Kidney capillary endothelial cell (primary cell): Measurements from ENCODE around the gene CHAT.

ENCODE experiments used
- DNase-seq: peaks from one replicate; pipeline ENCODE4 v3.0.0-alpha.2; 2018; ENCODE audit warnings: low spot score

The CHAT gene

DNA sequence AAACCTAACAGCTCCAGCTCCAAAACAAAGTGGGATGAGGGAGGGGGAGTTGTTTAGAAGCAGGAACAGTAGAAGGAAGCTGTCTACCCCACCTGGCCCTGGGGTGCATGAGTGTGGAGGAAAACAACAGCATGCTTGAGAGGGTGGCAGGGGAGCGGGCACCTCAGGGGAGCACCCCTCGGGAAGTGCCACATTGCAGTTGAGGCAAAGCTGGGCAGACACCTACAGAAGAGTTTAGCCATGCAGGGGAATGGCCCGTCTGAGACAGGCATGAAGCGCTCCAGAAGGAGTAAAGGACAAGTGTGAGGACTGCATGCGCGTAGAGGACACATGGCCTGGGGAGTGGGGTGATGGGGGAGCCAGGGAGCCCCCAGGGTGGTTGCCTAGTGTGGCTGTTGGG lies 18.1 kb downstream of the CHAT start:
- DNase-seq = no peak

DNA sequence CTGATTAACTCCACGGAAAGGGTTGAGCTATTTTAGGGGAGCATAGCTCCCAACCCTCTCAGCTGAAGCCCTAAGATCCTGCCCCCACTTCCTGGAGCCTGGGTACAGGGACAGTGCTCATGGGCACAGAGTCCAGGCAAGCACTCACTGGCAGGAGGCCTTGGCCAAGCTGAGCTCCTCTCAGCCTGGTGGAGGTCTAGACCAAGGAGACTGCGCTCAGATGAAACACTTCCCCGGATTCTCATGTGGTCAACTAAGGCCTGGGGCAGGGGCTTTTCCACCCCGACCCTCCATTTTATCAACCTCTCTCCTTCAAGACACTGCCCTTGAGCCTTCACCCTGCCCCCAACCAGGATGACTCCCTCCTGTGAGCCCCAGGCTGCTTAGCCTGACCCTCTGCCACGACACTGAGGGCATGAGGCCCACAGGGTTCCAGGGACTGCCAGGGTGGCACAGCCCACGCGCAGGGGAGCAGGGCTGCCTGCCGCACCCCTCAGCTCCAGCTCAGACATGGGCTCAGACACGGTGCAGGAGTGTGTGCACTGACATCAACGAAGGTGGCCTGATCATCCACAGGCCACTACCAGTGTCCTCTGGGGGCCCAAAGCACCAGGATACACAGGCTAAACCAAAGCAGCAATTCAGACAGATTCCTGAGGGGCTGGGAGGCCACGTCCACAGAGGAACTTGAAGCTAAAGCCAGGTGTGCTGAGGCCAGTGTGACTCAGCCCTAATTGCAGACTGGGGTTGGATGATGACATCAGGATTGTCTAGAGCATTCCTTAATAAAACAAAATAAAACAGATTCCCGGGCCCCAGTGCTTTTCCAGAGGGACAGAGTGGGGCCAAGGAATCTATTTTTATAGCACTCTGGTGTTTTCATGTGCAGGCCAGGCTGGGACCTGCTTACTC lies 18.8 kb downstream of the CHAT start:
- DNase-seq = no peak

GRCh38 chr10:49633327-49634068 lies 19.7 kb downstream of the CHAT start:
- DNase-seq = no peak

DNA sequence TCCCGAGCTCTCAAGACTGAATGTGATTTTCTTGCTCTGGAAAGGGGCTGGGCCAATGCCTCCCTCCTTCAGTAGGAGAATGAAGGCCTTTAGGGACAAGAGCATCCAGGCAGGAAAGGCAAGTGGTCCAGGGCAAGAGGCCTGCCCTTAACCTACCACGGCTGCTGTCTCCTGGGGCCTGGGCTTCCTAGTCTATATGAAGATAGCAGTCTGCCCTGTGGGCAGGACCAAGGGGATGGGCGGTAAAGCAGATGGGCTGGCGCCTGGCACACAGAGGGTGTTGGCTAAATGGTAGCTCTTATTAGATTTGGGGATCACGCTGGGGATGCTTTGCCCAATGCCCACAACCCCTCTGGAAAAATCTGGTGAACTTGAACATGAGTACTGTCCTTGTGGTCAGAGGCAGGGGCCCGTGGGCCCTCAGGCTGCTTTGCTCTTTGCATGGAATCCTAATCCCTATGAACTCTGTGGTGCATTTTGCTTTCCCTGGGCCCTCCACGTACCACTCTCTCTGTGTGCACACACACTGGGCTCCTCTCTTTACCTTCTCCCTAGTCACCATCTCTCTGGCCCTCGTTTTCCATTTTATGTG lies 20.3 kb downstream of the CHAT start:
- DNase-seq = no peak

- DNase-seq = no peak
Measured at GRCh38 chr10:49642311-49642710, 28.5 kb downstream of the CHAT start.

GRCh38 chr10:49643241-49644034 lies 29.6 kb downstream of the CHAT start:
- DNase-seq = no peak

DNA sequence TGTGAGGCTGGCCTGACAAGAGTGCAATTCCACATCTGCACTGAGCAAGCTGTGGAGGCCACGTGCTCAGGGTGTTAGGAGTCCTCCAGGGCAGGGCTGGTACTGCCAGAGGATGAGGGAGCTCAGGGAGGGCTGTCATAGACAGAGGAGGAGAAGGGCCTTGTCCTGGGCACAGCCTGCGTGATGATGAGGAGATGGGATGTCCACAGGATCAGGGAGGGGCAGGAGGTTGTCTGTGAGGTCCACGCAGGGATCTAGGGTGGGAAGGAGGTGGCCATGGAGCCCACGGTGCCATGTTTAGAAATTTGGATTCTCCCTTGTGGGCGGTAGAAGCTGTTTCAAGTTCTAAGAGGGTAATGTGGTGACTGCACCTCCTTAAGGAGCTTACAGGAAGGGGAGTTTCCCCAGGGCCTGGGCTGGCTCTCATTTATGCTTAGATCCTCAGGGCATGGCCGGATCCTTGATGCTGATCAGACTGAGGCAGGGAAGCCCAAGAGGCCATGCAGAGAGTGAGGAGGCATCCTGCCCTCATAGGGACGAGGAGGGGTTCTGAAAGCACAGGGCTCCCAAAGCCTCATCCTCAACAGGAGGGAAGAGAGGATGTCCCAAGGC lies 30.3 kb downstream of the CHAT start:
- no peak for DNase-seq

DNA sequence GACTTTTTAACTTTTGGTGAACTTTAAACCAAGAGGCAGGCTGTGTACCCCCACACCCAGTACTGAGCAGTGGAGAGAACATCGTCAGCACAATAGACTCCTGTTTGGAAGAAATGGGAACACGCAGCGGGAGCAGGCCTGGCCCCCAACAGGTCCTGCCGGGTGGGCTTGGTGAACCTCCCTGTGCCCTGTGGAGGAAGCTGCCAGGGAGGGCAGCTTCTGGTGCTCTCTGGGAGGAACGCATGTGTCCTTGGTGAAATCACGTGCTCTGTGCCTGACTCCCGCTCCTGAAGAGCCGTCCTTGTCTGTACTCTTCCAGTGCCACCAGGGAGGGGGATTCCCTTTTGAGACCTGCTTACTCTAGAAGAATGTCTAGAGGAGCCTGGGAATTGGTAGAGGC lies 31.6 kb downstream of the CHAT start:
- DNase-seq = no peak

DNA sequence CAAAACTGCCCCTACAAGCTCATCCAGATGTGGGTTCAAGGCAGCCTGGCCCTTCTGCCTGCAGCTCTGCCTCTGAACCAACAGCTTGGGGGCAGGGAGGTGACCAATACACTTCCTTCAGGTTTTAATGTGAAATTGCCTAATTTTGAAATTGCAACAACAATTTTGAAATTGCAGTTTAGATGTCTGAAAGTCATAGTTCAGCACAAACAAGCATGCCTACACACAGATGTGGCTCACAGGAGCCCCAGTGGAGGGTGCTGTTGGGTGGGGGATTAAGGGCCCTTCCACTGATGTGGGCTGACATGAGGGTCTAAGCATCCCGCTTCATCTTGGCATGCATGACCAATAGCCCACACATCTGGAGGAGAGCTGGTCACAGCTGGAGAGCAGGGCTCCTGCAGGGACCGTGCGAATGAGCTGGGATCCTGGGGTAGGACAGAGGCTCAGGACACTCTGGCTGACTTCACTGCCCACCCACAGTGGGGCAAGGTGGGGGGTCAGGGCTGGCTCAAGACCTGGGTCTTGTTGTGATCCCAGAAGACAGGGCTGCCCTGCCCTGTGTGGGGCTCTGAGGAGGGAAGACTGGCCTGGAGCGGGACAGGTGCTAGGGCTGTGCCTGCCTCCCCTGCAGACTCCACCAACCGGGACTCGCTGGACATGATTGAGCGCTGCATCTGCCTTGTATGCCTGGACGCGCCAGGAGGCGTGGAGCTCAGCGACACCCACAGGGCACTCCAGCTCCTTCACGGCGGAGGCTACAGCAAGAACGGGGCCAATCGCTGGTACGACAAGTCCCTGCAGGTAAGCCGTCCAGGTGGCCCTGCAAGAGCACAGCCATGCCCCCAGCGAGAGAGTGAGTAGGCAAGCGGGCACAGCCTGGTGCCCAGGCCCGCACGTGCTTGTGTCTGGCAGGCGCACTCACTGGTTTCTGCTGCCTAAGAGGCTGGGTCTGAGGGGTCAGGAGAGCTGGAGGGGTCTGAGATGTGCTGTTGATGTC lies 32.3 kb downstream of the CHAT start:
- no peak for DNase-seq

DNA sequence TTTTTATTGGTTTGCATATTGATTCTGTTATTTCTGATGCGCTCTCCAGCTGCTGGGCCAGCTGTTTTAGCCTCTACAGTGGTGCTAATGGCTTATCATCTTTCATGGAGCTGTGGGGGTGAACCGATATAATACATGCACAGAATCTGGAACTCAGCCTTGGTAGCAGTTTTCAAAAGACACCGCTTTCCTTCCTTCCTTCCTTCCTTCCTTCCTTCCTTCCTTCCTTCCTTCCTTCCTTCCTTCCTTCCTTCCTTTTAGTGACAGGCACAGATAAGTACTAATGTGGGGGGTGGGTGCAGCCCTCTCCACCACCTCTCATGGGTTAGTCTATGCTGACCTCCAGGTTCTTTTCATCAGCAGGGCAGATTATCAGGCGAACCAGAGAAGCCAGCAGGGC lies 33.7 kb downstream of the CHAT start:
- no peak for DNase-seq

DNA sequence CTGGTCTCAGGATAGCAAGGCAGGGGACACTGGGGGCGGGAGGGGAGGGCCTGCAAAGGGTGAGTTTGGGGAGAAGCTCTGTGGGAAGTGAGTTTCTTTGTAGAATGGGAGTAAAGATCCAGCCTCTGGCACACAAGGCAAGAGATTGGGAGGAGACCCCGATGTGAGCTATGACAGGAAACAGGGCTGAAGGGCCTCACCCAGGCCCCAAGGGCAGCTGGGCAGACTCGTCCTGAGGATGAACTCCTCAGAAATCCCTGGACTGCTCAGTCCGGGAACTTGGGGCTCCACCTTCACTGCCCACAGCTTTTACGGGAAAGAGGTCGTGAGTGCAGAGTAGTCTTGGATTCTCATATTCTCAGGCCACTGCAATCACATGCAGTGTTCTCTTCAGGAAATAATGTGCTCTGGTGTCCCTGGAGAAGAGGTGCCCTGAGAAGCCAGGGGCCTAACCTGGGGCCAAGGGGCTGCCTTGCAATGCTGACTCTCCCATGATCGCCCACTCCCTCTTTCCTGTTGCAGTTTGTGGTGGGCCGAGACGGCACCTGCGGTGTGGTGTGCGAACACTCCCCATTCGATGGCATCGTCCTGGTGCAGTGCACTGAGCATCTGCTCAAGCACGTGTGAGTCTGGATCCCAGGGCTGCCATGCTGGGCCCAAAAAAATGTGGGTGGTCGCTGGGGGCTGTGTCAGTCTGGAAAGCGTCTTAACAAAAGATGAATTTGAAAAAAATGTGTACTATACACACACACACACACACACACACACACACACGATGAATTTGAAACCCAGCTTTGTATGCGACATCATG lies 34.4 kb downstream of the CHAT start:
- no peak for DNase-seq

DNA sequence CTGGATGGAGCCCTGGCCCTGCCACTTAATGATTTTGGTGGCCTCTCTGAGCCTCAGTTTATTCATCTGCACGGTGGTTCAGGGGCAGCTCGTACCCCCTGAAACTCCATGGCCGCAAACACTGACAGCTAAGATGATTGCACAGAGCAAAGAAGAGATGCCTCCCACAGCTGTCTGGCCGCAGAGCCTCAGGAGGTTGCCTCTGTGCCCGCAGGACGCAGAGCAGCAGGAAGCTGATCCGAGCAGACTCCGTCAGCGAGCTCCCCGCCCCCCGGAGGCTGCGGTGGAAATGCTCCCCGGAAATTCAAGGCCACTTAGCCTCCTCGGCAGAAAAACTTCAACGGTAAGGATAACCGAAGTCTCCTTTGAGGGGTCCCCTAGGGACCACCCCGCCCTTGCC lies 35.5 kb downstream of the CHAT start:
- no peak for DNase-seq

DNA sequence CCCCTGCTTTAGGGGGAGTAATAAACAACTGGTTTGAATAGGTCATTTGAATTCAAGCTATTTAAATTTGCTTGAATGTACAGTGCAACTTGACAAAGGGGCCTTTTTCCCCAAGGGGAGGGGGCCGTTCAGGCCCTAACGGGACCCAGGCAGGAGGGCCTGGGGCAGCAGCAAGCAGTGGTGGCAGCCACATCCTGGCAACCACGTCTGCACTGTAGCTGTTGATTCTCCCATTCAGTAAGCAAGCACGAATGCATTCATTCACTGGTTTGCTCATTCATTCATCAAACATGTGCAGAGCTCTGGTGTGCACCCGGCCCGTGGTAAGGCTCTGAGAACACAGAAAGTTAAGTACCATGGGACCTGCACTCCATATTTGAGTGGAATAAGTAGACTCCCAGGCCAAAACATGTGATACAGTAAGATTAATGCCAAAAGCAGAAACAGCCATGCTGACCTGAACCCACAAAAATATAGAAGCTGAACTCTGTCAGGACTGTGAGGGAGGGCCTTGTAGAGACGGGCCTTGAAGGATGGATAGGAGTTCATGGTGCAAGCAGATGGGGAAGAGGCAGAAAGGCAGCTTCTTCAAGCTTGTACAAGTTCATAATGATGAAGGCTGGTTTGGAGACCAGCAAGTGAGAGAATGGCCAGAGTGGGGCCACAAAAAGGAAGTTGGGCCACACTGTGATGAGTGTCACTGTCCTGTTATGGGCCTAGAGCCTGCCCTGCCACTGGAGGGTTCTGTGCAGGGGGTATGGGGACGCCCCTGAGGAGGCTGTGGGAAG lies 36.3 kb downstream of the CHAT start:
- no peak for DNase-seq

DNA sequence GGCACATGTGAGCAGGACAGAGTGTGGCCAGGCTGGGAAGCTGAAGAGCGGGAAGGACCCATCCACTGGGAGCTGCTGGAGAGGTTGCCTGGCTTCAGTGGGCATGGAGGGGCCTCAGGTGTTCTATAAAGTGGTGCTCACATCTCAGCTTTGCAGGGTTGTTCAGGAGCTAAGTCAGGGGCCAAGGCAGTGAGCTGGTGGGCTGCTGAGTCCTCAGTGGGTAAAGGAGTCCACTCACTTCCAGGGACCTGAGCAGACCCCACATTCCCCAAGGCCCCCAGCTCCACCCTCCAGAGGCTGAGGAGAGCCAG lies 36.8 kb downstream of the CHAT start:
- no peak for DNase-seq

GRCh38 chr10:49651039-49651835 lies 37.4 kb downstream of the CHAT start:
- DNase-seq = no peak

GRCh38 chr10:49651917-49652316 lies 38.1 kb downstream of the CHAT start:
- DNase-seq = no peak

DNA sequence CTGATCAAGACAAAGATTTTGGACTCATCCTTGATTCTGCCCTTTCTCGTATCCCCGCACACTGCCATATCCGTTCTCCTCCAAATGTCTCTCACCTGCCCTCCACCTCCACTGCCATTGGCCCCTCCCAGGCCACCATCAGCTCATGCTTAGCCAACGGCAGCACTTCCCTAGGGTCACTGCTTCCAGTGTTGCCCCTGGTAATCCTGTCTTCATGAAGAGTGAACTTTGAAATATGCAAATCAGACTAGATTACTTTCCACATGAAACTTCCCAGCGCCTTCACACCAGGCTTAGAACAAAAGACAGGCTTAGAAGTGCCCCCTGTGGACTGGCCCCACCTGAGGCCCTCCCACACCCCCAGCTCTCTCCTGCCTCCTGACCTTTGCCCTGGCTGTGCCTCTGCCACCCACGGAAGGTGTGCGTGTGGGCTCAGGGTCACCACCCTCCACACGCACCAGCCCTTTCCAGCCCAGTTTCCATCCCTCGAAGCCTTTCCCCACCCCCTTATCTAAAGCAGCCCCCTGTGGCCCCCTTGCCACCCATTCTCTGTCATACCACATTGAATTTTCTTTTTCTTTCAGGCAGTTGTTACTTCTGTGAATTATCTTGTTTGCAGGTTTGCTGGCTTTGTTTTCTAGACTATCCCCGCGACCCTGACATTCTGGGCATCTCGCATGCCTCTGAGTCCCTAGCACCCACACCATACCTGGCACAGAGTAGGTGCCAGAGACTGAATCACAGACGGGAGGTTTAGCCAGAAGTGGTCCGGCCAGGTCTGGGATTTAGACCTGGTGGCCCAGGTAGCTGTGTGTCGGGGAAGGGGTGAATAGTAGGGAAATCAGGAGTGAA lies 38.8 kb downstream of the CHAT start:
- no peak for DNase-seq
